ENCODE data around the gene LAMTOR2.

LAMTOR2 gene

GRCh38 chr1:156079762-156080161 is 25.2 kb downstream of the LAMTOR2 start:
- no CpG with 5 or more reads among the region's 5 CpGs for WGBS (ENCODE audit: extremely low coverage, insufficient coverage, insufficient read length)
- peak overlapping the region; percentile 96 for H3K4ac ChIP-seq (ENCODE audit: low read depth, low read length)

GRCh38 chr1:156080241-156080862 is 25.8 kb downstream of the LAMTOR2 start:
- H3K79me1 ChIP-seq (ENCODE audit: low read length), result peaks cover 39% of the 10 kb centered on the region

More at GRCh38 chr1:156079762-156080161, 25.2 kb downstream of the LAMTOR2 start:
- peaks cover 30 to 41% of the 10 kb centered on the region in 2 experiments for H3K36me3 ChIP-seq (ENCODE audit: control insufficient read depth in 1 of 2, insufficient read depth in 2 of 2, low read length in 2 of 2)
- H4K8ac ChIP-seq (ENCODE audit: low read depth, low read length), result no peak overlapping the region
- peaks cover 6% of the 10 kb centered on the region for H3K9me3 ChIP-seq (ENCODE audit: insufficient read depth, low read depth, low read length)
- no peak overlapping the region for H2AFZ ChIP-seq (ENCODE audit: insufficient read depth, low read length, poor library complexity)
- no peak overlapping the region for H2AK5ac ChIP-seq (ENCODE audit: low read length)
- no peak overlapping the region for H4K12ac ChIP-seq (ENCODE audit: low read depth, low read length)
- H3K14ac ChIP-seq (ENCODE audit: low read length), result no peak overlapping the region
- H3K79me1 ChIP-seq (ENCODE audit: low read length), result peaks cover 33% of the 10 kb centered on the region
- peak overlapping the region; percentile 92 for H3K9ac ChIP-seq (ENCODE audit: low read length)
- H3K4me2 ChIP-seq (ENCODE audit: low read length), result peak overlapping the region; percentile 94
- H2BK12ac ChIP-seq (ENCODE audit: low read length), result no peak overlapping the region
- no peak overlapping the region for H3K18ac ChIP-seq (ENCODE audit: low read length)
- no peak for DNase-seq
- no peak overlapping the region for H3K23ac ChIP-seq (ENCODE audit: low read length)
- H2BK120ac ChIP-seq (ENCODE audit: insufficient read depth, low read length, poor library complexity), result no peak overlapping the region
- peaks cover 47% of the 10 kb centered on the region for H3K79me2 ChIP-seq (ENCODE audit: control insufficient read depth, insufficient read depth, low read length, poor library complexity)
- no peak overlapping the region for H3K27ac ChIP-seq (ENCODE audit: low read depth, low read length)
- peaks cover 13 to 29% of the 10 kb centered on the region in 2 experiments for H3K4me1 ChIP-seq (ENCODE audit: control insufficient read depth in 1 of 2, insufficient read depth in 2 of 2, low read length in 2 of 2)
- H3K4me3 ChIP-seq (ENCODE audit: low read depth, low read length), result peak overlapping the region; percentile 94
- H2BK5ac ChIP-seq (ENCODE audit: low read depth, low read length, poor library complexity), result no peak overlapping the region
- H3K27me3 ChIP-seq (ENCODE audit: insufficient read depth, low read length), result no peaks in the 10 kb centered on the region
- no peak overlapping the region for H4K91ac ChIP-seq (ENCODE audit: low read depth, low read length)

GRCh38 chr1:156080863-156081179 is 26.2 kb downstream of the LAMTOR2 start:
- Histone ChIP-seq H3K4me3 (ENCODE audit: low read depth, low read length) (peak overlapping the region; percentile 94), H3K27ac (ENCODE audit: low read depth, low read length) (peak overlapping the region; percentile 86), H3K79me1 (ENCODE audit: low read length) (peaks cover 40% of the 10 kb centered on the region), H3K14ac (ENCODE audit: low read length) (peak overlapping the region; percentile 97), H3K27me3 (ENCODE audit: insufficient read depth, low read length) (no peaks in the 10 kb centered on the region), H3K9ac (ENCODE audit: low read length) (peak overlapping the region; percentile 92), H3K79me2 (ENCODE audit: control insufficient read depth, insufficient read depth, low read length, poor library complexity) (peaks cover 52% of the 10 kb centered on the region), H3K9me3 (ENCODE audit: insufficient read depth, low read depth, low read length) (peaks cover 6% of the 10 kb centered on the region), H3K23ac (ENCODE audit: low read length) (peak overlapping the region; percentile 71), H3K4me2 (ENCODE audit: low read length) (peak overlapping the region; percentile 94), H4K12ac (ENCODE audit: low read depth, low read length) (peak overlapping the region; percentile 95), H3K4ac (ENCODE audit: low read depth, low read length) (peak overlapping the region; percentile 96), H2BK120ac (ENCODE audit: insufficient read depth, low read length, poor library complexity) (peak overlapping the region; percentile 71), H2AK5ac (ENCODE audit: low read length) (peak overlapping the region; percentile 91), H2BK5ac (ENCODE audit: low read depth, low read length, poor library complexity) (peak overlapping the region; percentile 66), H3K4me1 (ENCODE audit: control insufficient read depth in 1 of 2, insufficient read depth in 2 of 2, low read length in 2 of 2) (peaks cover 22 to 36% of the 10 kb centered on the region in 2 experiments), H3K36me3 (ENCODE audit: control insufficient read depth in 1 of 2, insufficient read depth in 2 of 2, low read length in 2 of 2) (peaks cover 20 to 31% of the 10 kb centered on the region in 2 experiments), H2AFZ (ENCODE audit: insufficient read depth, low read length, poor library complexity) (no peak overlapping the region), H3K18ac (ENCODE audit: low read length) (peak overlapping the region; percentile 97), H2BK12ac (ENCODE audit: low read length) (no peak overlapping the region), H4K8ac (ENCODE audit: low read depth, low read length) (peak overlapping the region; percentile 81), H4K91ac (ENCODE audit: low read depth, low read length) (peak overlapping the region; percentile 90)
- no peak for DNase-seq
- no CpG with 5 or more reads among the region's 4 CpGs for WGBS (ENCODE audit: extremely low coverage, insufficient coverage, insufficient read length)

More at GRCh38 chr1:156080241-156080862, 25.8 kb downstream of the LAMTOR2 start:
- Histone ChIP-seq H3K14ac (ENCODE audit: low read length) (peak overlapping the region; percentile 97), H2AK5ac (ENCODE audit: low read length) (peak overlapping the region; percentile 91), H3K36me3 (ENCODE audit: control insufficient read depth in 1 of 2, insufficient read depth in 2 of 2, low read length in 2 of 2) (peaks cover 25 to 35% of the 10 kb centered on the region in 2 experiments), H3K4me1 (ENCODE audit: control insufficient read depth in 1 of 2, insufficient read depth in 2 of 2, low read length in 2 of 2) (peaks cover 19 to 32% of the 10 kb centered on the region in 2 experiments), H3K4me2 (ENCODE audit: low read length) (peak overlapping the region; percentile 94), H4K91ac (ENCODE audit: low read depth, low read length) (peak overlapping the region; percentile 90), H2AFZ (ENCODE audit: insufficient read depth, low read length, poor library complexity) (no peak overlapping the region), H3K18ac (ENCODE audit: low read length) (peak overlapping the region; percentile 97), H2BK120ac (ENCODE audit: insufficient read depth, low read length, poor library complexity) (peak overlapping the region; percentile 71), H2BK12ac (ENCODE audit: low read length) (no peak overlapping the region), H4K8ac (ENCODE audit: low read depth, low read length) (peak overlapping the region; percentile 57), H2BK5ac (ENCODE audit: low read depth, low read length, poor library complexity) (peak overlapping the region; percentile 66), H3K9me3 (ENCODE audit: insufficient read depth, low read depth, low read length) (peaks cover 6% of the 10 kb centered on the region), H3K4ac (ENCODE audit: low read depth, low read length) (peak overlapping the region; percentile 96), H4K12ac (ENCODE audit: low read depth, low read length) (peak overlapping the region; percentile 95), H3K4me3 (ENCODE audit: low read depth, low read length) (peak overlapping the region; percentile 94), H3K23ac (ENCODE audit: low read length) (peak overlapping the region; percentile 71), H3K79me2 (ENCODE audit: control insufficient read depth, insufficient read depth, low read length, poor library complexity) (peaks cover 52% of the 10 kb centered on the region), H3K27ac (ENCODE audit: low read depth, low read length) (peak overlapping the region; percentile 86), H3K27me3 (ENCODE audit: insufficient read depth, low read length) (no peaks in the 10 kb centered on the region), H3K9ac (ENCODE audit: low read length) (peak overlapping the region; percentile 92)
- no CpG with 5 or more reads among the region's 8 CpGs for WGBS (ENCODE audit: extremely low coverage, insufficient coverage, insufficient read length)
- no peak for DNase-seq

GRCh38 chr1:156081180-156081916 is 26.8 kb downstream of the LAMTOR2 start:
- peak overlapping the region; percentile 97 for H3K4ac ChIP-seq (ENCODE audit: low read depth, low read length)
- H2BK12ac ChIP-seq (ENCODE audit: low read length), result peak overlapping the region; percentile 42
- peaks cover 6% of the 10 kb centered on the region for H3K9me3 ChIP-seq (ENCODE audit: insufficient read depth, low read depth, low read length)
- H3K79me1 ChIP-seq (ENCODE audit: low read length), result peaks cover 40% of the 10 kb centered on the region
- peak overlapping the region; percentile 66 for H2AFZ ChIP-seq (ENCODE audit: insufficient read depth, low read length, poor library complexity)
- H3K27me3 ChIP-seq (ENCODE audit: insufficient read depth, low read length), result no peaks in the 10 kb centered on the region
- peak overlapping the region; percentile 94 for H4K91ac ChIP-seq (ENCODE audit: low read depth, low read length)
- peaks cover 15 to 26% of the 10 kb centered on the region in 2 experiments for H3K36me3 ChIP-seq (ENCODE audit: control insufficient read depth in 1 of 2, insufficient read depth in 2 of 2, low read length in 2 of 2)
- peaks cover 52% of the 10 kb centered on the region for H3K79me2 ChIP-seq (ENCODE audit: control insufficient read depth, insufficient read depth, low read length, poor library complexity)
- no peak overlapping the region for H3K23ac ChIP-seq (ENCODE audit: low read length)
- peak overlapping the region; percentile 97 for H3K18ac ChIP-seq (ENCODE audit: low read length)
- H3K4me1 ChIP-seq (ENCODE audit: control insufficient read depth in 1 of 2, insufficient read depth in 2 of 2, low read length in 2 of 2), result peaks cover 21 to 37% of the 10 kb centered on the region in 2 experiments
- WGBS (ENCODE audit: extremely low coverage, insufficient coverage, insufficient read length), result no CpG with 5 or more reads among the region's 61 CpGs
- H3K9ac ChIP-seq (ENCODE audit: low read length), result peak overlapping the region; percentile 92
- peak overlapping the region; percentile 97 for H3K14ac ChIP-seq (ENCODE audit: low read length)
- peak overlapping the region; percentile 97 for H2AK5ac ChIP-seq (ENCODE audit: low read length)
- peak overlapping the region; percentile 94 for H3K4me3 ChIP-seq (ENCODE audit: low read depth, low read length)
- DNase-seq, result no peak
- peak overlapping the region; percentile 92 for H2BK5ac ChIP-seq (ENCODE audit: low read depth, low read length, poor library complexity)
- H2BK120ac ChIP-seq (ENCODE audit: insufficient read depth, low read length, poor library complexity), result peak overlapping the region; percentile 71
- peak overlapping the region; percentile 84 for H4K8ac ChIP-seq (ENCODE audit: low read depth, low read length)
- peak overlapping the region; percentile 86 for H3K27ac ChIP-seq (ENCODE audit: low read depth, low read length)
- H3K4me2 ChIP-seq (ENCODE audit: low read length), result peak overlapping the region; percentile 94
- peak overlapping the region; percentile 95 for H4K12ac ChIP-seq (ENCODE audit: low read depth, low read length)
